MV-4-11 (cell line): ENCODE results near the gene ZFP1.
A peak's percentile ranks its signal among the peaks of the same experiment; 100 is the strongest.
"Not testable (repeated sequence)": the region's sequence is repeated elsewhere in the genome, so short reads cannot be mapped to it uniquely, and the experiment has no call there.

ENCODE experiments used
- DNase-seq: peaks from one replicate; lab custom pipeline; 2025; lab: John Stamatoyannopoulos, UW

Gene ZFP1

GRCh38 chr16:75204905-75205304, 56.6 kb downstream of the ZFP1 start:
- not testable (repeated sequence) for DNase-seq

DNA sequence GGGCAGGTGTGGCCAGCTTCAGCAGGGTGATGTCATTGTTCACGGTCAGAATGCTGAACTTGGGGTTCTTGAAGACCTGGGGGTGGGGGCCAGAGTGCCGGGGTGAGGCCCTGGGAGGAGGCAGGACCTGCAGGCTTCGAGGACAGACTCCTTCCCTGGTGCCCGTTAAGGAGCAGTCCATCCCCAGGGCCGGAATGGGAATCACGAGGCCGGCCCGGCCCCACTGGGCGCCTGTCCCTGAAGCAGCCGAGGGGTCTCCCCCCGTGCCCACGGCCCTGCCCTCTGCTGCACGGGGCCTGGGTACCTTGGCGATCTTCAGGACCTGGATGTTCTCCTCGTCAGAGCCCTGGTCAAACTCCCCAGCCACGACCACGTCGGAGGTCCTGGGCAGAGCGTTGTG, 57.1 kb downstream of the ZFP1 start:
- DNase-seq = not testable (repeated sequence)

- DNase-seq = not testable (repeated sequence)
These were observed 57.8 kb downstream of the ZFP1 start for GRCh38 chr16:75205961-75206748.

DNA sequence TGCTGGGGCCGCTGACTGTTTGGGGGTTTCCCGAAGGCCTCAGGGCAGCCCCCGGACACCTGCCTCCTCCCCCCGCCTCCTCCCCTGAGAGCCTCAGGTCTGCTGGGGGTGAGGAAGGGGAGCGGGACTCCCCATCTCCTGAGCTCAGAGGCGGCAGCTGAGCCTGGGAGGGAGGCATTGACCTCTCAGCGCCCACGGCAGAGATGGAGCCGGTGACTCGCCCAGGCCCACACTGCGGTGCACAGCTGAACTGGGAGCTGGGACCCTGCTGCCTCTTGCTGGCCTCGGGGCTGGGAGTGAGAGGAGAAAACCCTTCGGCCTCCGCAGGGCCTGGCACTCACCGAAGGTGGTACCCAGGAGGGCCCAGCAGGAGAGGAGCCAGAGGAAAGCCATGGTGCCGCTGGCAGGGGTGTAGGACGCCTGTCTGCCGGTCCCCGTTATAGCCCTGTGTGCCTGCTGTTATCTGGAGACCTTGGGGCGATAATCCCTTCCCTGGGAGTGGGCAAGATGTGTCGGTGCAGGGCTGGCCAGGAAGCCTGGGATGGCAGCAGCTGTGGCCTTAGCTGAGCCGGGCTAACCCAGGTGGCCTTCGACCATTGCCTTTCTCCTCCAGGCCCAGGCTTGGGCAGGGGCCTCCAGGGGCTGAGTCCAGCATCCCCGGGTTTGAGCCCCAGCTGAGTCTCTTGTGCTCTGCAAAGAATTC, 58.6 kb downstream of the ZFP1 start, which contains the start of gene CTRB2:
Gene CTRB2 (minus strand): TSS at position 413 of the 703 bp plus-strand sequence. CDS start 20 bp downstream, at position 393.
- no peak for DNase-seq

- DNase-seq = no peak
These were observed 59.5 kb downstream of the ZFP1 start for GRCh38 chr16:75207831-75208230.

GRCh38 chr16:75208242-75208825, 60.0 kb downstream of the ZFP1 start:
- DNase-seq = no peak

DNA sequence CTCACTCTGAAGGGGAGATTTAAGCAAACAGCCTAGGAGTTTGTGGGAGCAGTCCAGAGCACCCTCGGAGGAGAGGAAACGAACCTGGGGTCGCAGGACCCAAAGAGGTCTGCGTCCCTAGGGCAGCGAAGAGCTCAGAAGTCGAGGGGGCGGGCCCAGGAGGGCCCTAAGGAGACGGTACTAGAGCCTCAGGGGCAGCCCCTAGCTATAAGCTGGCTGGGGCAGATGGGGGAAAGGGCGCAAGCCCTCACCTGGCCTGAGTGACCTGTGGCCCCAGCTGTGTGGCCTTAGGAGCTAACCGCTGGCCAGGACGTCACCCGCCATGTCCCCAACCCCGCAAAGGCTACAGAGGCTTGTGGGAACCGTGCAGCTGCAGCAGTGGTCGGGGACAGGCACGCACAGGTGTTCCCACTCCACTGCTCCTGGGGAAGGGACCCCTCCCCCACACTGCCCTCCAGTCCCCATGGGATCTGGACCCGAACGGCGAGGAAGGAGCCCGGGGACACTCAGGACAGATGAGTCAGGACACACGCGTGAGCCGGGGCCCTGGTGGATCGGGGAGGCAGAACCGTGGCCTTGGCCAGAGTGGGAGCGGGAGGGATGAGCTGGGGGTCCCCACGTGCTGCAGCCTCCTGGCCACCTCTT, 60.7 kb downstream of the ZFP1 start:
- no peak for DNase-seq

- not testable (repeated sequence) for DNase-seq
These were observed 61.2 kb downstream of the ZFP1 start for GRCh38 chr16:75209514-75209913.

GRCh38 chr16:75209944-75210343, 61.6 kb downstream of the ZFP1 start:
- DNase-seq = no peak

- not testable (repeated sequence) for DNase-seq
These were observed 63.0 kb downstream of the ZFP1 start for GRCh38 chr16:75211286-75211685.

GRCh38 chr16:75216127-75216526, 67.8 kb downstream of the ZFP1 start:
- no peak for DNase-seq

- DNase-seq = no peak
These were observed 68.3 kb downstream of the ZFP1 start for GRCh38 chr16:75216576-75216975.

DNA sequence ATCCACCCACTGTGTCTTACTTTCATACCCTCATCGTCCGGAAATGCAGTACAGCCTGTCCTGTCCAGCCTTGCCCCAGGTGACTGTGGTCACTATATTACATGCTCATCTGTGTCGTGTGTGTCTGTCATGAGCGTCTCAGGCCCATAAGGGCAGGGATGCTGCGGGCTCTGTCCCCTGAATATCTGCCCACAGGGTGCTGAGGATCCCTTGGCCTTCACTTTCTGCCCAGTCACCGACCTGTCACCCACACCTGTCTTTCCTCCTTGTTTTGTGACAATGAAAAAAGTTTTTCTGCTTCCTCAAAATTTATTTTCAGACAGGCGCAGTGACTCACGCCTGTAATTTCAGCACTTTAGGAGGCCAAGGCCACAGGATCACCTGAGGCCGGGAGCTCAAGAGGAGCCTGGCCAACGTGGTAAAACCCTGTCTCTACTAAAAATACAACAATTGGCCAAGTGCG, 69.1 kb downstream of the ZFP1 start:
- DNase-seq = no peak

- peak; percentile 12 for DNase-seq
These were observed 70.1 kb downstream of the ZFP1 start, which contains the start of gene CTRB1 for GRCh38 chr16:75218256-75219076. TSS of gene CTRB1 (plus strand) at chr16:75218988. CDS start at chr16:75219008, 20 bp downstream.

DNA sequence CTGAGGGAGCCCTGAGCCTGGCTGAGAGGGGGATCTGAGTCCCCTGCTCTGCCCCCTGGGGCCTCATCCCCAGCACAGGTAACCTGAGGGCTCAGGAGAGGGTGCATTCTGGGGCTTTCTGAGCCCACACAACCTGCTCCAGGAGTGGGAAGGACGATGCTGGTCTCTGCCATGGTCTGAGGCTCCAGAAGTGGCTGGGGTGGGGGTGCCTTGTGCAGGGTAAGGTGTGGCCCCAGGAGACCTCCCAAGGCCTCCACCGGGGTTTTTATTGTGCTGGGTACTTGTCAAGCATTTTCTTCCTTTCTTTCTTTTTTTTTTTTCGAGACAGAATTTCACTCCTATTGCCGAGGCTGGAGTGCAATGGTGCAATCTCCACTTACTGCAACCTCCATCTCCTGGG, 70.8 kb downstream of the ZFP1 start:
- DNase-seq = no peak

GRCh38 chr16:75219838-75220237, 71.5 kb downstream of the ZFP1 start:
- no peak for DNase-seq
